GM12865 (cell line): ENCODE data around the gene DNAH8.

ENCODE experiments used
- DNase-seq: peaks from one replicate; pipeline ENCODE4 v3.0.0; 2010; ENCODE audit warnings: low read depth
- H3K4me3 ChIP-seq: 2 replicates; pipeline ENCODE4 v1.5.1; 2011; ENCODE audit warnings: mild to moderate bottlenecking, low read depth, low read length, control low read depth
- CTCF ChIP-seq: IDR thresholded peaks from 2 replicates; pipeline ENCODE4 v1.5.1; 2011; ENCODE audit warnings: low read length, control low read depth, low read depth, inconsistent platforms; ENCODE audit not compliant: insufficient read depth; ENCODE audit errors: missing control alignments

Gene DNAH8

GRCh38 chr6:39055661-39056060 lies 340.6 kb downstream of the DNAH8 start:
- no peak for TF ChIP-seq CTCF
- no peak overlapping the region for H3K4me3 ChIP-seq

GRCh38 chr6:39056191-39056590 lies 341.1 kb downstream of the DNAH8 start:
- DNase-seq, result no peak
- TF ChIP-seq CTCF, result no peak

More at GRCh38 chr6:39055661-39056060, 340.6 kb downstream of the DNAH8 start:
- no peak for DNase-seq

GRCh38 chr6:39056681-39057080 lies 341.6 kb downstream of the DNAH8 start:
- TF ChIP-seq CTCF, result no peak
- H3K4me3 ChIP-seq, result no peak overlapping the region
- no peak for DNase-seq

More at GRCh38 chr6:39056191-39056590, 341.1 kb downstream of the DNAH8 start:
- no peak overlapping the region for H3K4me3 ChIP-seq

- H3K4me3 ChIP-seq, result no peak overlapping the region
- TF ChIP-seq CTCF, result no peak
- no peak for DNase-seq
Observed at GRCh38 chr6:39057251-39058155, 342.4 kb downstream of the DNAH8 start.

- no peak overlapping the region for H3K4me3 ChIP-seq
- no peak for TF ChIP-seq CTCF
- DNase-seq, result no peak
Observed at GRCh38 chr6:39058471-39059147, 343.5 kb downstream of the DNAH8 start.

- DNase-seq, result no peak
- H3K4me3 ChIP-seq, result no peak overlapping the region
- TF ChIP-seq CTCF, result no peak
Observed at GRCh38 chr6:39059496-39060310, 344.6 kb downstream of the DNAH8 start.
